ENCODE measurements around the gene FOSL1. TPM values are rescaled to one million over a fixed set of nuclear protein-coding genes. Genes with fewer than 3 reads are reported as not detected.

FOSL1 gene
- total and polyA plus RNA-seq, 2 of the 13 experiments (the other 11 are each of a cell fraction or from before 2014, with no cell fraction given) = 4.0 to 4.1 TPM

- TF ChIP-seq RERE (CRISPR knock-in tag; IDR thresholded peaks at IDR 0.05; ENCODE audit: low read depth) (no peak; the same call in 1 of the 2 replicates), ZBTB37 (CRISPR knock-in tag; IDR thresholded peaks at IDR 0.05) (no peak), ZBTB8A (CRISPR knock-in tag; IDR thresholded peaks at IDR 0.05; ENCODE audit: borderline replicate concordance, low read depth) (no peak; the same call in 1 of the 2 replicates), ELF4 (CRISPR knock-in tag; IDR thresholded peaks at IDR 0.05; ENCODE audit: borderline replicate concordance) (peak; percentile 77; the same call in 1 of the 2 replicates), TRAFD1 (CRISPR knock-in tag; IDR thresholded peaks at IDR 0.05; ENCODE audit: borderline replicate concordance) (0 out of 2 replicates have a peak, but pooled peaks have one; percentile 21), ZBTB43 (CRISPR knock-in tag; conservative IDR thresholded peaks at IDR 0.05) (no peak; the same call in none of the 2 replicates), KLF15 (CRISPR knock-in tag; IDR thresholded peaks at IDR 0.05; ENCODE audit: borderline replicate concordance) (peak; percentile 24; the same call in 1 of the 2 replicates), ZNF296 (CRISPR knock-in tag; conservative IDR thresholded peaks at IDR 0.05) (no peak), ATF2 (CRISPR knock-in tag; IDR thresholded peaks at IDR 0.05) (0 out of 2 replicates have a peak, but pooled peaks have one; percentile 55), GTF3A (CRISPR knock-in tag; conservative IDR thresholded peaks at IDR 0.05) (no peak), PHF21A (CRISPR knock-in tag; IDR thresholded peaks at IDR 0.05) (peak; percentile 95), TIGD3 (CRISPR knock-in tag; IDR thresholded peaks at IDR 0.05; ENCODE audit: borderline replicate concordance) (no peak), PRPF4 (IDR thresholded peaks at IDR 0.05; ENCODE audit: low read depth, low read length, poor library complexity, severe bottlenecking) (no peak)
Measured at GRCh38 chr11:65860278-65861164, 39.7 kb downstream of the FOSL1 start, which contains the start of gene MUS81 (continued).
